Activated naive CD8-positive, alpha-beta T cell treated with anti-CD3 and anti-CD28 coated beads for 36 hours (primary cell): ENCODE data around the gene CCND3. TPM values are rescaled to one million over a fixed set of nuclear protein-coding genes. Genes with fewer than 3 reads are reported as not detected.
A peak's percentile ranks its signal among the peaks of the same experiment; 100 is the strongest.
"Not testable (repeated sequence)": the region's sequence is repeated elsewhere in the genome, so short reads cannot be mapped to it uniquely, and the experiment has no call there.

ENCODE experiments used
- DNase-seq: peaks from one replicate; pipeline ENCODE4 v3.0.0; 2021
- H3K27ac Mint-ChIP-seq: one replicate; pipeline ENCODE4 v1.8.0; 2022; ENCODE audit warnings: mild to moderate bottlenecking, moderate library complexity, mixed read lengths
- H3K27me3 Mint-ChIP-seq: one replicate; pipeline ENCODE4 v1.8.0; 2022; ENCODE audit warnings: mild to moderate bottlenecking, mixed read lengths
- H3K36me3 Mint-ChIP-seq: one replicate; pipeline ENCODE4 v1.8.0; 2021; ENCODE audit warnings: mild to moderate bottlenecking, mixed read lengths
- H3K4me1 Mint-ChIP-seq: one replicate; pipeline ENCODE4 v1.8.0; 2021; ENCODE audit warnings: mixed read lengths
- H3K4me3 Mint-ChIP-seq: one replicate; pipeline ENCODE4 v1.8.0; 2022; ENCODE audit warnings: mild to moderate bottlenecking, moderate library complexity, mixed read lengths
- H3K9me3 Mint-ChIP-seq: one replicate; pipeline ENCODE4 v1.8.0; 2022; ENCODE audit warnings: mixed read lengths
- total RNA-seq, 2 experiments: library from RNA; stranded (reverse); gene quantifications; one replicate each; pipeline ENCODE4 v1.2.3, GENCODE V29; 2021

CCND3 gene
- total RNA-seq, 2 experiments from 2014 or later = 396 to 403 TPM

DNA sequence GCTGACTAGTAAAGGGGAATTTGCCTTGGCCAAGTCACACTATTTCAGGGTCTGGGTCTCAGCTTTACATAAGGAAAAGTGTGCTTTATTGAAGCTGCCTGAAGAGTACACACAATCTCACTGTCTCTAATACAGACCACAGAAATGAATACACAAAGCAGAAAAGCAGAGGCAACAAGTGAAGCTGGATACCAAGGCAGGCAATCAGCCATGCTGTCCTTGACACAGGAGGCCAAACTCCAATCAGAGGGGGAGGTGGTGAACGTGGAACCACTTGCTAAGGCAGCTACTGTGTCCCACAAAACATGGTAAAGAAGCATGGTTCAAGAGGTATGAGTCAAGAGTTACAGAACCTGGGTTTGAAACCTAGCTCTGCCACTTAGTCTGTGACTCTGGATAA lies 21.8 kb upstream of the CCND3 start:
- no peak for DNase-seq
- peaks cover 39% of the 10 kb centered on the region for H3K36me3 Mint-ChIP-seq
- H3K9me3 Mint-ChIP-seq = peaks cover 17% of the 10 kb centered on the region
- peak overlapping the region; percentile 49 for H3K27ac Mint-ChIP-seq
- no peaks in the 10 kb centered on the region for H3K27me3 Mint-ChIP-seq
- no peak overlapping the region for H3K4me3 Mint-ChIP-seq
- peaks cover 75% of the 10 kb centered on the region for H3K4me1 Mint-ChIP-seq

- H3K27me3 Mint-ChIP-seq = no peaks in the 10 kb centered on the region
- H3K27ac Mint-ChIP-seq = peak overlapping the region; percentile 99
- H3K4me3 Mint-ChIP-seq = no peak overlapping the region
- H3K9me3 Mint-ChIP-seq = peaks cover 17% of the 10 kb centered on the region
- DNase-seq = no peak
- peaks cover 66% of the 10 kb centered on the region for H3K4me1 Mint-ChIP-seq
- H3K36me3 Mint-ChIP-seq = peaks cover 43% of the 10 kb centered on the region
Observed at GRCh38 chr6:41960028-41960427, 18.4 kb upstream of the CCND3 start.

DNA sequence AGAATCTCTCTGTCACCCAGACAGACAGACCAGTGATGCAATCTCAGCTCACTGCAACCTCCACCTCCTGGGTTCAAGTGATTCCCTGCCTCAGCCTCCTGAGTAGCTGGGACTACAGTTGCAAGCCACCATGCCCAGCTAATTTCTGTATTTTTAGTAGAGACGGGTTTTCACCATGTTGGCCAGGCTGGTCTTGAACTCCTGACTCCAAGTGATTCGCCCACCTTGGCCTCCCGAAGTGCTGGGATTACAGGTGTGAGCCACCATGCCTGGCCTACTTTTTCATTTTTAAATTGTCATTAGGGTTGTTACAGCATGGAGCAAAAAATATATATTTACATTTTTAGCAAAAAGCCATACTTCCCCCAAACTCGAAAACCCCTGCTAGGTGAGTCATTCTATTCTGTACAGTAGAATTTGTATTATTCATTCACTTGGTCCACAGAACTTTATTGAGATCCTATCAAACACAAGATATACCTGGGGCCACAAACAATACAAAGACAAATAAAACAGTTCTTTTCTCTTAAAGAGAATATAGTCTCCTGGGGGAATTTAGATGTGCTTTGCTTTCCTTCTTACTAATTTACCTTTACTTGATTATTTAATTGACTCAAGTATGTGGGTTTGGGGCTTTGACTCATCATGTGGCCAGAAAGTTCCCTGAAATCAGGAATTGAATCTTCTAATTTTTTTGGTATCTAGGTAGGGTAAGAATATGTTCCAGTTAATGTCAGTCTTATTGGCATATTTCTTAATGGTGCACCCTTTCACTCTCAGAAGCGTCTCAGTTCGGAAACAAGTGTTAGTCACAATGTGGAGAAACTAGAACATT lies 16.6 kb upstream of the CCND3 start:
- Mint-ChIP-seq H3K4me3 (peak overlapping the region; percentile 61), H3K36me3 (peaks cover 52% of the 10 kb centered on the region), H3K9me3 (peaks cover 17% of the 10 kb centered on the region), H3K27me3 (no peaks in the 10 kb centered on the region), H3K27ac (peak overlapping the region; percentile 99), H3K4me1 (peaks cover 58% of the 10 kb centered on the region)
- no peak for DNase-seq

DNA sequence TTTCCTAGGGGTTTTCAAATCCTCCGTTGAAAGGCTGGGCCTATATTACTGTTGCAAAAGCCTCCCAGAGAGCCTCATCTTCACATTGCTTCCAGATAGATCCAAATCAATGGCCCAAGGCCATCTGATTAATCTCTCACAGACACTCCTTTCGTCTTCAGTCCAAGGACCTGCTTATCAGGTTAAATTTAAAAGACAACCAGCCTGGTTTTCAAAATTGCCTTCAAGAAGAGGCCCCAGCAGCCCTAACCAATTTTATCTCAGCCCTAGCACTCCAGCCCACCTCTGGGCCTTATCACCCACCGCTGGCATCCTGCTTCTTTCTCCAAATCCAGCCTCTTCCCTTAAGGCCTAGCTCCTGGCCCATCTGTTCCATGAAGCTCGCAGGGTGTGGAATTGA lies 15.5 kb upstream of the CCND3 start:
- Mint-ChIP-seq H3K27ac (peak overlapping the region; percentile 99), H3K4me3 (no peak overlapping the region), H3K4me1 (peaks cover 62% of the 10 kb centered on the region), H3K27me3 (no peaks in the 10 kb centered on the region), H3K36me3 (peaks cover 49% of the 10 kb centered on the region), H3K9me3 (peaks cover 16% of the 10 kb centered on the region)
- no peak for DNase-seq

DNA sequence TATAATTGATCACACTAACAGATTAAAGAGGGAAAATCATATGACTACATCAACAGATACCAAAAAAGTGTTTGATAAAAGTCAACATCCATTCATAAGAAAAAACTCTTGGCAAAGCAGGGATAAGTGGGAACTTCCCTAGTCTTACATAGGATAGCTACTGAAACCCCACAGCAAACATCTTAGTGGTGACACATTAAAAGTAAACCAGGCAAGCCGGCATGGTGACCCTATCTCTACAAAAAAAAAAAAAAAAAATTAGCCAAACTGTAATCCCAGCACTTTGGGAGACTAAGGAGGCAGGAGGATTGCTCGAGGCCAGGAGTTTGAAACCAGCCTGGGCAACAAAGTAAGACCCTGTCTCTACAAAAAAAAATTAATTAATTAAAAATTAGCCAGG lies 13.8 kb upstream of the CCND3 start:
- peaks cover 40% of the 10 kb centered on the region for H3K36me3 Mint-ChIP-seq

GRCh38 chr6:41954668-41955067 lies 13.1 kb upstream of the CCND3 start:
- Mint-ChIP-seq H3K4me3 (no peak overlapping the region), H3K9me3 (peaks cover 8% of the 10 kb centered on the region), H3K27ac (peak overlapping the region; percentile 59), H3K27me3 (no peaks in the 10 kb centered on the region), H3K4me1 (peaks cover 53% of the 10 kb centered on the region), H3K36me3 (peaks cover 33% of the 10 kb centered on the region)
- DNase-seq = no peak

More for the DNA sequence above, 13.8 kb upstream of the CCND3 start:
- Mint-ChIP-seq H3K4me1 (peaks cover 55% of the 10 kb centered on the region), H3K9me3 (peaks cover 11% of the 10 kb centered on the region), H3K27me3 (no peaks in the 10 kb centered on the region), H3K27ac (peak overlapping the region; percentile 59), H3K4me3 (no peak overlapping the region)
- no peak for DNase-seq

DNA sequence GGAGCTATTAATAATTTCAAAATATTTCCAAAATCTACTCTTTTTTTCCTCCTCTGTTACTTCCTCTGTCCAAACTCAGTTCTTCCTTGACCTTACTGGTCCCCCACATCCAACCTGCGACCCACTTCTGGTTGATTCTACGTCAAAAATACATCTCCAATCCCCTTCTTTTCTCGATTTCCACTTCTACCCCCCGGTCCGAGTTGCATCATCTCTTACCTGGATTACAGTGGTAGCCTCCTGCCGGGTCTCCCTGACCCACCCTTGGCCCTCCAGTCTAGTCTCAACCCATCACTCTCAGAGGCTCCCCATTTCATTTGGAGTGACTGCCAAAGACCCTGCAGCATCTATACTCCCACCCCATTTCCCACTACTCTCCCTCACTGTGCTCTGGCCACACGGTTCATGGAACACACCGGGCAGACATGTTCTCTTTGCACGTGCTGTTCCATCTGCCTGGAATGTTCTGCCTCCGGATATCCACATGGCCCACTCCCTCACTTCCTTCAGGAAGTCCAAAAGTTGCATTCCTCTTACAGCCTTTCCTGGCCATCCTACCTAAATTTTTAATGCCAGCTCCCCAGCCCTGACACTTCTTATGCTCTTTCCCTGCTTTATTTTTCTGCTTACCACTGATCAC lies 6.1 kb upstream of the CCND3 start:
- Mint-ChIP-seq H3K36me3 (peaks cover 20% of the 10 kb centered on the region), H3K9me3 (peaks cover 5% of the 10 kb centered on the region), H3K4me3 (no peak overlapping the region), H3K4me1 (peaks cover 49% of the 10 kb centered on the region), H3K27ac (peak overlapping the region; percentile 38), H3K27me3 (no peaks in the 10 kb centered on the region)
- no peak for DNase-seq

DNA sequence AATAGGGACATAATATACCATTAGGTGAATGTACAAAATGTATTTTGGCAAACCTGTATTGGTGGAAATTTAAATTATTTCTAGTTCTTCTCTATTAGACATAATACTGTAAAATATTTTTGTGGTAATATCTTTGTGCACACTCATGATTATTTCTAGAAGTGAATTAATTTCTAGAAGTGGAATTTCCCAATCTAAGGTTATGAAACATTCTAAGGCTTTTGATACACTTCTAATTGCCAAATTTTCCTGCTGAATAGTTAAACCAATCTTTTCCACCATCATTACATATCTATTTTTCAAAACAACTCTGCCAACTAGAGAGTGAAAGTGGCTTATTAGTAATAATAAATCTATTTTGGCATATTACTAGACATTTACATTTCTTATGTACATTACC lies 1.8 kb upstream of the CCND3 start:
- Mint-ChIP-seq H3K4me3 (no peak overlapping the region), H3K27ac (peak overlapping the region; percentile 62), H3K27me3 (no peaks in the 10 kb centered on the region), H3K9me3 (peaks cover 5% of the 10 kb centered on the region), H3K36me3 (peaks cover 39% of the 10 kb centered on the region), H3K4me1 (peaks cover 44% of the 10 kb centered on the region)
- DNase-seq = no peak

- Mint-ChIP-seq H3K27ac (peak overlapping the region; percentile 93), H3K4me1 (peaks cover 47% of the 10 kb centered on the region), H3K4me3 (peak overlapping the region; percentile 87)
Observed at GRCh38 chr6:41942882-41943281, 1.3 kb upstream of the CCND3 start.

GRCh38 chr6:41942067-41942851 lies 651 bp upstream of the CCND3 start:
- Mint-ChIP-seq H3K27me3 (no peaks in the 10 kb centered on the region), H3K27ac (peak overlapping the region; percentile 93), H3K36me3 (peaks cover 43% of the 10 kb centered on the region), H3K4me1 (peaks cover 49% of the 10 kb centered on the region), H3K9me3 (peaks cover under 1% of the 10 kb centered on the region), H3K4me3 (peak overlapping the region; percentile 87)
- DNase-seq = no peak

More at GRCh38 chr6:41942882-41943281, 1.3 kb upstream of the CCND3 start:
- H3K9me3 Mint-ChIP-seq, DNase-seq, H3K27me3 Mint-ChIP-seq: not testable (repeated sequence)
- peaks cover 42% of the 10 kb centered on the region for H3K36me3 Mint-ChIP-seq

DNA sequence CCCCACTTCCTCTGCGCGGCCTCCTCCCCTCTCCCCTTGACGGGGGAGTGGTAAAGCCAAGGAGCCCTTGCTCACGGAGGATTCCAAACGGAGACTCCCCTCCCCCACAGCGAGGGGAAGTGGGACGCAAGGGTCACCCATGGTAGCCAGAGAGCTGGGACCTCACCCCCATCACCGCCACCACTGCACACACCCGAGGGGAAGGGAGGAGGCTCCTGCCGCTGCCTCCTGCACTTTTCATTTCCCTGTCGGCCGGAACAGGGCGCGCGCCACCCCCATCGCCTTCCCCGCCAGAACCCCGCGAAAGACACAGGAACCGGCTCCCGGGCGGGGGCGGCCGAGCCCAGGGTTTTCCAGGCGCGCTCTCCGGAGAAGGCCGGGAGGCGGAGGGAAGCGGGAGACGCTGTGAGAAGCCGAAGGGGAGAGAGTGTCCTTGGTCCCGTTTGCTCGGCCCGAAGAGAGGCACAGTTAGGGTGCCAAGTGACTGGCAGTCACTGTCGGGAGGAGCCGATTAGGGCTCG lies 789 bp downstream of the CCND3 start:
- H3K36me3 Mint-ChIP-seq = peaks cover 51% of the 10 kb centered on the region
- no peaks in the 10 kb centered on the region for H3K27me3 Mint-ChIP-seq
- peak overlapping the region; percentile 100 for H3K4me3 Mint-ChIP-seq
- H3K27ac Mint-ChIP-seq = peak overlapping the region; percentile 92
- H3K4me1 Mint-ChIP-seq = peaks cover 60% of the 10 kb centered on the region
- DNase-seq = peak; percentile 71
- no peaks in the 10 kb centered on the region for H3K9me3 Mint-ChIP-seq

DNA sequence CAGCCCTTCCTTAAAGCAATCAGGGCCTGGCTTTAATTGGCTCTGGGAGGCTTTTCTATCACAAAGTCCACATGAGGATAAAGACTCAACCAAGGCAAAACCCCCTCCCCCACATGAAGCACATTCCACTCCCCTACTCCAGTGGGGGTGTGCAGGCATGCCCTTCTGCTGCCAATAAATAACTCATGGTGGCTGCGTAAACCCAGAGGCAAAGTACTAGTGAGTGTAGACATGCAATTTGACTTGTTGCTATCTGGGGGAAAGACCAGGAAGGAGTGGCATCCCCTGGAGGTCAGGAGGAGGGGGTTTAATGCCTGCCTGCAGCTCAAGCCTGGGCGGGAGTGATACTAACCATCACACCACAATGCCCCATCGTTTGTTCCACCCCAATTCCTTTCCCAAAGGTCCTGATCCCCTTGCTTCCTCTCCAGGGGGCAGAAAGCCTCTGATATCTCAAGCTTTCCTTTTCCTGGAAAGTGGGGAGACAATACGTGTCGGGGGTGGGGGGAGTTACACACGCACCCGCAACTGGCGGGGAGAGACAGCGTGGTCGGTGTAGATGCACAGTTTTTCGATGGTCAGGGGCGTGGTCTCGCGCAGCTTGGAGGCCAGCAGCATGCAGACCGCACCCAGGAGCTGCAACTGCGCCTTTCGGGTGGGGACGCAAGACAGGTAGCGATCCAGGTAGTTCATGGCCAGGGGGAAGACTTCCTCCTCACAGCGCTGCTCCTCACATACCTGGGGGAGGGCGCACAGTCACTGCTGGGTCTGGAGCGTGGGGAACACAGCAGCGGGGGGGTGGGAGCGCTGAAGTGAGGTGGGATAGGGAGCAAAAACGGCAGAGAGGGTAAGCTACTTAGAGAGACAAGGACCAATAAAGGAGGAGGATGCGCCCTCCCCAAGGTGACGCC lies 1.5 kb downstream of the CCND3 start:
- peak; percentile 72 for DNase-seq
- H3K36me3 Mint-ChIP-seq = peaks cover 51% of the 10 kb centered on the region
- H3K4me1 Mint-ChIP-seq = peaks cover 60% of the 10 kb centered on the region
- H3K9me3 Mint-ChIP-seq = no peaks in the 10 kb centered on the region
- peak overlapping the region; percentile 92 for H3K27ac Mint-ChIP-seq
- no peaks in the 10 kb centered on the region for H3K27me3 Mint-ChIP-seq
- peak overlapping the region; percentile 100 for H3K4me3 Mint-ChIP-seq

DNA sequence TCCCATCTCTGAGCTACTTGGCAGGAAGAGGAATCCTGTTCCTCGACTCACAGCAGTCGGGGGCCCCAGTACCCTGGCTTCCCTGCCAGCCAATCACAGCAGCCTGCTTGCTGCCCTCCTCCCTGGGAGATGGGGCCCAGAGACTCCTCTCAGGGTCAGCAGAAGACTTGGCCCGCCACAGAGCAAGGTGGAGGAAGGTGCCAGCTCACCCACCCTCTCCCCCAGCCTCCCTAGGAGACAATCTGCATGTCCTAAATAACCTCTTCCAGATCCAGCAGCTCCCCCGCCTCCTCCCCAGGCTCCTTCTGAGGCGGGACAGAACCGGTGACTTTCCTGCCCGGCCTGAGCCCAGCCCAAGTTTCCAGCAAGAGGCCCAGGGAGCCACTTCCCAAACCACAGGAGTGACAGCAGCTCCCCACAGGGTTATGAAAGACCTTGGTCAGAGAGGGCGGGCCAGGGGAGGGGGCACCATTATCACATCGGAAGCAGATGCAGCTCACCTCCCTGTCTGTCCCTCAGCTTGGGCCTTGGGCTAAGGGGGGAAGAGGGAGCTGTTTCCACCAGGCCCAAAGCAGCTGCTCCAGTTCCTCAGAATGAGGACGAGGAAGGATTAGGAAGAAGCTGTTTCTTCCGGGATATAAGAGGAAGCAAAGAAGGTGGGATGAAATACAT lies 2.3 kb downstream of the CCND3 start:
- H3K27ac Mint-ChIP-seq = peak overlapping the region; percentile 92
- H3K4me3 Mint-ChIP-seq = peak overlapping the region; percentile 100
- peak; percentile 51 for DNase-seq
- H3K36me3 Mint-ChIP-seq = peaks cover 59% of the 10 kb centered on the region
- peaks cover 60% of the 10 kb centered on the region for H3K4me1 Mint-ChIP-seq
- H3K27me3 Mint-ChIP-seq = no peaks in the 10 kb centered on the region
- H3K9me3 Mint-ChIP-seq = no peaks in the 10 kb centered on the region
